ENCODE results near the gene TENT5A. TPM values are rescaled to one million over a fixed set of nuclear protein-coding genes. Genes with fewer than 3 reads are reported as not detected.
"Not testable (repeated sequence)": the region's sequence is repeated elsewhere in the genome, so short reads cannot be mapped to it uniquely, and the experiment has no call there.

Gene TENT5A
- total and polyA plus RNA-seq, 8 donors = 3.7 to 54.0 (median 17.1) TPM

- no peak overlapping the region for H3K4me3 ChIP-seq
- no peak overlapping the region for H3K27ac ChIP-seq
- 77 to 93% (median 89%) methylated on average over 1 to 2 of the region's 2 CpGs for WGBS, 5 donors
- H3K27me3 ChIP-seq = no peaks in the 10 kb centered on the region
- DNase-seq = no peak
- intact Hi-C loops (cut with DNase I; ENCODE audit: low total_unique reads) = no loop called here
- no peaks in the 10 kb centered on the region for H3K9me3 ChIP-seq
- H3K4me1 ChIP-seq = no peaks in the 10 kb centered on the region
- H3K36me3 ChIP-seq = no peaks in the 10 kb centered on the region
- no peak for TF ChIP-seq POLR2AphosphoS5 (IDR thresholded peaks at IDR 0.05)
- TF ChIP-seq EP300 (IDR thresholded peaks at IDR 0.05) = no peak
- no peak for TF ChIP-seq CTCF (IDR thresholded peaks at IDR 0.05)
- TF ChIP-seq POLR2A (IDR thresholded peaks at IDR 0.05) = no peak
Measured at GRCh38 chr6:81777586-81778268, 25.2 kb upstream of the TENT5A start.

GRCh38 chr6:81776219-81776618, 23.7 kb upstream of the TENT5A start:
- H3K36me3 ChIP-seq; intact Hi-C loops (cut with DNase I; ENCODE audit: low total_unique reads): not testable (repeated sequence)
- WGBS, 5 donors = 79 to 91% (median 90%) methylated on average over 4 of the region's 4 CpGs

GRCh38 chr6:81774542-81774941, 22.1 kb upstream of the TENT5A start:
- intact Hi-C loops (cut with DNase I; ENCODE audit: low total_unique reads) = no loop called here
- Histone ChIP-seq H3K9me3 (no peaks in the 10 kb centered on the region), H3K4me1 (no peaks in the 10 kb centered on the region), H3K36me3 (no peaks in the 10 kb centered on the region), H3K27me3 (no peaks in the 10 kb centered on the region), H3K4me3 (no peak overlapping the region), H3K27ac (no peak overlapping the region)
- DNase-seq = peak in 1 of 2 donors; percentile 32
- TF ChIP-seq EP300 (IDR thresholded peaks at IDR 0.05) = no peak
- TF ChIP-seq POLR2AphosphoS5 (IDR thresholded peaks at IDR 0.05) = no peak
- TF ChIP-seq CTCF (IDR thresholded peaks at IDR 0.05) = no peak
- WGBS, 5 donors = 30 to 55% (median 35%) methylated on average over 2 of the region's 2 CpGs

More at GRCh38 chr6:81776219-81776618, 23.7 kb upstream of the TENT5A start:
- not testable (repeated sequence) for H3K4me3 ChIP-seq, H3K27ac ChIP-seq, H3K4me1 ChIP-seq, H3K9me3 ChIP-seq, DNase-seq, H3K27me3 ChIP-seq

GRCh38 chr6:81773887-81774286, 21.4 kb upstream of the TENT5A start:
- DNase-seq = no peak
- no peak overlapping the region for H3K4me3 ChIP-seq
- no peak for TF ChIP-seq POLR2A (IDR thresholded peaks at IDR 0.05)
- TF ChIP-seq POLR2AphosphoS5 (IDR thresholded peaks at IDR 0.05) = no peak
- no peak for TF ChIP-seq CTCF (IDR thresholded peaks at IDR 0.05)
- TF ChIP-seq EP300 (IDR thresholded peaks at IDR 0.05) = no peak
- 93 to 98% (median 94%) methylated on average over 2 of the region's 2 CpGs for WGBS, 5 donors
- H3K36me3 ChIP-seq = no peaks in the 10 kb centered on the region
- no peaks in the 10 kb centered on the region for H3K9me3 ChIP-seq
- no peaks in the 10 kb centered on the region for H3K27me3 ChIP-seq
- H3K27ac ChIP-seq = no peak overlapping the region
- intact Hi-C loops (cut with DNase I; ENCODE audit: low total_unique reads) = no loop called here
- no peaks in the 10 kb centered on the region for H3K4me1 ChIP-seq

- Histone ChIP-seq H3K9me3 (no peaks in the 10 kb centered on the region), H3K27ac (no peak overlapping the region), H3K27me3 (peaks cover 0 to 4% (median 0%) of the 10 kb centered on the region in 3 donors), H3K4me3 (no peak overlapping the region), H3K4me1 (peaks cover 0 to under 1% (median under 1%) of the 10 kb centered on the region in 4 donors), H3K36me3 (no peaks in the 10 kb centered on the region)
- TF ChIP-seq EP300 (IDR thresholded peaks at IDR 0.05) (no peak), CTCF (IDR thresholded peaks at IDR 0.05) (no peak), POLR2AphosphoS5 (IDR thresholded peaks at IDR 0.05) (no peak), POLR2A (IDR thresholded peaks at IDR 0.05) (no peak)
- no peak for DNase-seq
- 61 to 81% (median 71%) methylated on average over 2 of the region's 2 CpGs for WGBS, 5 donors
- intact Hi-C loops (cut with DNase I; ENCODE audit: low total_unique reads) = no loop called here
Measured at GRCh38 chr6:81772741-81773140, 20.3 kb upstream of the TENT5A start.

Data from stomach (tissue), 9 donors.